Fibroblast of villous mesenchyme (primary cell): ENCODE data around the gene ASCC3. TPM values are rescaled to one million over a fixed set of nuclear protein-coding genes. Genes with fewer than 3 reads are reported as not detected.

Experiments
- DNase-seq: peaks from one replicate; pipeline ENCODE4 v3.0.0-alpha.2; 2010; ENCODE audit warnings: low read depth
- H3K4me3 ChIP-seq: 2 replicates; pipeline ENCODE4 v1.5.1; 2011; ENCODE audit warnings: low read depth, mild to moderate bottlenecking, low read length
- total RNA-seq: library from RNA; depleted of rRNA; stranded (reverse); fragments of >200 nt; gene quantifications from 2 replicates; pipeline ENCODE4 v1.2.3, GENCODE V29; 2012
- TF ChIP-seq, protein P1 (sequence below): IDR thresholded peaks from 2 replicates; pipeline ENCODE4 v1.5.1; 2012; ENCODE audit warnings: low read depth, mild to moderate bottlenecking, low read length; ENCODE audit not compliant: insufficient read depth

Gene ASCC3
- total RNA-seq, 1 donor: 165 TPM

DNA sequence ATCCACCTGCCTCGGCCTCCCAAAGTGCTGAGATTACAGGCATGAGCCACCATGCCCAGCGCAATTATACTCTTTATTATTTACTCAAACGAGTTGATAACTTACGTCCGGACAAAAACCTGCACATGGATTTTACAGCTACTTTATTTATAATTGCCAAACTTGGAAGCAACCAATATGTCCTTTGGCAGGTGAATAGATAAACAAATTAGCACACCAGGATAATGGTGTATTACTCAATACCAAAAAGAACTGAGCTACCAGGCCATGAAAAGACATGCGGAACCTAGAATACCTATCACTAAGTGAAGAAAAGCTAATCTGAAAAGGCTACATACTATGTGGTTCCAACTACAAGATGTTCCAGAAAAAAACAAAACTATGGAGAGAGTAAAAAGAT, 168.1 kb downstream of the ASCC3 start:
- TF ChIP-seq, protein P1, sequence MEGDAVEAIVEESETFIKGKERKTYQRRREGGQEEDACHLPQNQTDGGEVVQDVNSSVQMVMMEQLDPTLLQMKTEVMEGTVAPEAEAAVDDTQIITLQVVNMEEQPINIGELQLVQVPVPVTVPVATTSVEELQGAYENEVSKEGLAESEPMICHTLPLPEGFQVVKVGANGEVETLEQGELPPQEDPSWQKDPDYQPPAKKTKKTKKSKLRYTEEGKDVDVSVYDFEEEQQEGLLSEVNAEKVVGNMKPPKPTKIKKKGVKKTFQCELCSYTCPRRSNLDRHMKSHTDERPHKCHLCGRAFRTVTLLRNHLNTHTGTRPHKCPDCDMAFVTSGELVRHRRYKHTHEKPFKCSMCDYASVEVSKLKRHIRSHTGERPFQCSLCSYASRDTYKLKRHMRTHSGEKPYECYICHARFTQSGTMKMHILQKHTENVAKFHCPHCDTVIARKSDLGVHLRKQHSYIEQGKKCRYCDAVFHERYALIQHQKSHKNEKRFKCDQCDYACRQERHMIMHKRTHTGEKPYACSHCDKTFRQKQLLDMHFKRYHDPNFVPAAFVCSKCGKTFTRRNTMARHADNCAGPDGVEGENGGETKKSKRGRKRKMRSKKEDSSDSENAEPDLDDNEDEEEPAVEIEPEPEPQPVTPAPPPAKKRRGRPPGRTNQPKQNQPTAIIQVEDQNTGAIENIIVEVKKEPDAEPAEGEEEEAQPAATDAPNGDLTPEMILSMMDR: no peak
- no peak for DNase-seq

DNA sequence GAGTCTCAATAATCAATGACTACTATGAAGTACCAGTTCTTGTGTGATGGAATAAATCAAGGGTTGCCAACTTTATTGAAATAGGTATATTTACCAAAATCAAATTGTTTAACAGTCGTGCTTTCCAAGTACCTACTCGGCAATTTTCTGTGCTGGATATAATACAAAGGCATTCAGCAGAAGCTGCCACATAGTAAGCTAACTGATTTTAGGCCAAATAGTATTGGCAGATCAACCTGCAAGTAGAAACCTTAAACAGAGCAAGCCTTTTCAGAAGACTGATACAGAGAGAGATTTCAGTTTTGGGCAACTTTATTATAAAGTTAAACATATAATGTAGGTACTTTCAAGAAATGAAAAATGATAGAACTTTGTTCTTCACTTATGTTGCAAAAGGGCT, 174.6 kb downstream of the ASCC3 start:
- no peak for DNase-seq
- H3K4me3 ChIP-seq: no peak overlapping the region
- TF ChIP-seq, protein P1: no peak

More for the DNA sequence above, 168.1 kb downstream of the ASCC3 start:
- no peak overlapping the region for H3K4me3 ChIP-seq

- TF ChIP-seq, protein P1: no peak
- H3K4me3 ChIP-seq: no peak overlapping the region
- no peak for DNase-seq
Observed at GRCh38 chr6:100704961-100705360, 176.2 kb downstream of the ASCC3 start.

- no peak for DNase-seq
- TF ChIP-seq, protein P1: no peak
- no peak overlapping the region for H3K4me3 ChIP-seq
Observed at GRCh38 chr6:100701728-100702127, 179.4 kb downstream of the ASCC3 start.

- no peak for DNase-seq
- no peak overlapping the region for H3K4me3 ChIP-seq
- TF ChIP-seq, protein P1: no peak
Observed at GRCh38 chr6:100700009-100700408, 181.1 kb downstream of the ASCC3 start.

GRCh38 chr6:100695445-100695844, 185.7 kb downstream of the ASCC3 start:
- no peak overlapping the region for H3K4me3 ChIP-seq
- TF ChIP-seq, protein P1: no peak
- DNase-seq: no peak

- DNase-seq: no peak
- TF ChIP-seq, protein P1: no peak
- H3K4me3 ChIP-seq: no peak overlapping the region
Observed at GRCh38 chr6:100693249-100693927, 187.7 kb downstream of the ASCC3 start.
